H9 (cell line): ENCODE data around the gene SCRG1. TPM values are rescaled to one million over a fixed set of nuclear protein-coding genes. Genes with fewer than 3 reads are reported as not detected.

Experiments
- DNase-seq: peaks from one replicate; pipeline ENCODE4 v3.0.0-alpha.2; 2017
- H2AFZ ChIP-seq: one replicate; pipeline ENCODE4 v1.6.1; 2013; ENCODE audit warnings: mild to moderate bottlenecking, low read length, control low read depth, moderate library complexity
- H2AK5ac ChIP-seq: 2 replicates; pipeline ENCODE4 v1.6.1; 2013; ENCODE audit warnings: low read length, control low read depth, mixed read lengths; ENCODE audit not compliant: insufficient read length
- H2BK120ac ChIP-seq: one replicate; pipeline ENCODE4 v1.6.1; 2013; ENCODE audit warnings: low read depth, mild to moderate bottlenecking, low read length, control low read depth, inconsistent platforms; ENCODE audit not compliant: poor library complexity, severe bottlenecking
- H2BK12ac ChIP-seq: 2 replicates; pipeline ENCODE4 v1.6.1; 2013; ENCODE audit warnings: low read length, control low read depth, mixed read lengths, low read depth; ENCODE audit not compliant: insufficient read length
- H2BK15ac ChIP-seq: 2 replicates; pipeline ENCODE4 v1.6.1; 2013; ENCODE audit warnings: low read depth, low read length, control low read depth
- H2BK20ac ChIP-seq: one replicate; pipeline ENCODE4 v1.6.1; 2013; ENCODE audit warnings: low read depth, mild to moderate bottlenecking, low read length, control low read depth, inconsistent platforms; ENCODE audit not compliant: poor library complexity, severe bottlenecking
- H2BK5ac ChIP-seq: 2 replicates; pipeline ENCODE4 v1.6.1; 2013; ENCODE audit warnings: low read length, control low read depth, mixed read lengths; ENCODE audit not compliant: insufficient read length
- H3K14ac ChIP-seq: 2 replicates; pipeline ENCODE4 v1.6.1; 2013; ENCODE audit warnings: low read length, control low read depth; ENCODE audit not compliant: insufficient read depth
- H3K18ac ChIP-seq: 2 replicates; pipeline ENCODE4 v1.6.1; 2013; ENCODE audit warnings: low read depth, mild to moderate bottlenecking, mixed read lengths, low read length, control low read depth; ENCODE audit not compliant: insufficient read length
- H3K23ac ChIP-seq: 2 replicates; pipeline ENCODE4 v1.6.1; 2013; ENCODE audit warnings: low read length, control low read depth, mixed read lengths, low read depth; ENCODE audit not compliant: insufficient read length
- H3K23me2 ChIP-seq: 2 replicates; pipeline ENCODE4 v1.6.1; 2013; ENCODE audit warnings: low read depth, mild to moderate bottlenecking, mixed read lengths, low read length, control low read depth; ENCODE audit not compliant: insufficient read length, poor library complexity, severe bottlenecking
- H3K27ac ChIP-seq: 2 replicates; pipeline ENCODE4 v1.5.1; 2013; ENCODE audit warnings: low read length, control low read depth, mixed read lengths, low read depth; ENCODE audit not compliant: insufficient read length
- H3K27me3 ChIP-seq: 2 replicates; pipeline ENCODE4 v1.6.1; 2013; ENCODE audit warnings: low read length, control low read depth, inconsistent platforms; ENCODE audit not compliant: insufficient read depth
- H3K4ac ChIP-seq: 2 replicates; pipeline ENCODE4 v1.6.1; 2013; ENCODE audit warnings: low read depth, mild to moderate bottlenecking, control low read depth, inconsistent platforms, low read length, moderate library complexity
- H3K4me1 ChIP-seq: 2 replicates; pipeline ENCODE4 v1.6.1; 2013; ENCODE audit warnings: low read length, control low read depth, inconsistent platforms; ENCODE audit not compliant: insufficient read depth
- H3K4me2 ChIP-seq: 2 replicates; pipeline ENCODE4 v1.6.1; 2013; ENCODE audit warnings: low read length, control low read depth, mixed read lengths; ENCODE audit not compliant: insufficient read length, insufficient read depth
- H3K56ac ChIP-seq: 2 replicates; pipeline ENCODE4 v1.6.1; 2013; ENCODE audit warnings: low read depth, mild to moderate bottlenecking, mixed read lengths, low read length, control low read depth; ENCODE audit not compliant: insufficient read length
- H3K79me1 ChIP-seq: 2 replicates; pipeline ENCODE4 v1.6.1; 2013; ENCODE audit warnings: low read depth, mild to moderate bottlenecking, moderate library complexity, low read length, control low read depth, inconsistent platforms; ENCODE audit not compliant: insufficient read depth, poor library complexity, severe bottlenecking
- H3K79me2 ChIP-seq: 2 replicates; pipeline ENCODE4 v1.6.1; 2013; ENCODE audit warnings: low read length, control low read depth, inconsistent platforms; ENCODE audit not compliant: insufficient read depth
- H3K9ac ChIP-seq: 2 replicates; pipeline ENCODE4 v1.6.1; 2013; ENCODE audit warnings: low read length, control low read depth, mixed read lengths; ENCODE audit not compliant: insufficient read length; ENCODE audit errors: extremely low read depth
- H3K9me3 ChIP-seq: one replicate; pipeline ENCODE4 v1.6.1; 2013; ENCODE audit warnings: low read depth, low read length, inconsistent platforms; ENCODE audit not compliant: control insufficient read depth
- H3T11ph ChIP-seq: one replicate; pipeline ENCODE4 v1.6.1; 2013; ENCODE audit warnings: mild to moderate bottlenecking, low read length, control low read depth, inconsistent platforms
- H4K20me1 ChIP-seq: one replicate; pipeline ENCODE4 v1.6.1; 2013; ENCODE audit not compliant: control insufficient read depth, insufficient read length, insufficient read depth
- H4K5ac ChIP-seq: 2 replicates; pipeline ENCODE4 v1.6.1; 2013; ENCODE audit warnings: low read depth, mild to moderate bottlenecking, mixed read lengths, low read length, control low read depth; ENCODE audit not compliant: insufficient read length
- H4K8ac ChIP-seq: replicated peaks from 2 replicates; pipeline ENCODE4 v1.6.1; 2013; ENCODE audit warnings: low read length, control low read depth, mixed read lengths, low read depth; ENCODE audit not compliant: insufficient read length
- H4K91ac ChIP-seq: 2 replicates; pipeline ENCODE4 v1.6.1; 2013; ENCODE audit warnings: low read depth, mild to moderate bottlenecking, moderate library complexity, mixed read lengths, low read length, control low read depth; ENCODE audit not compliant: insufficient read length
- H3K27ac Mint-ChIP-seq, 3 experiments: 2 replicates in 2 of 3; 3 replicates in 1 of 3; pipeline ENCODE4 v1.8.0; 2020 to 2021; ENCODE audit warnings: mixed read lengths in 3 of 3, mild to moderate bottlenecking in 1 of 3, moderate library complexity in 1 of 3
- H3K27me3 Mint-ChIP-seq: 2 replicates; pipeline ENCODE4 v1.8.0; 2021; ENCODE audit warnings: low read depth, mild to moderate bottlenecking, moderate library complexity, mixed read lengths
- H3K36me3 Mint-ChIP-seq, 3 experiments: 2 replicates in 2 of 3; 3 replicates in 1 of 3; pipeline ENCODE4 v1.8.0; 2020 to 2021; ENCODE audit warnings: low read depth in 3 of 3, mixed read lengths in 3 of 3; ENCODE audit not compliant: insufficient read depth in 1 of 3
- H3K4me1 Mint-ChIP-seq, 2 experiments: 2 replicates each; pipeline ENCODE4 v1.8.0; 2020; ENCODE audit warnings: mixed read lengths in 2 of 2
- H3K4me3 Mint-ChIP-seq, 2 experiments: 2 replicates in 1 of 2; 3 replicates in 1 of 2; pipeline ENCODE4 v1.8.0; 2020 to 2021; ENCODE audit warnings: mild to moderate bottlenecking in 2 of 2, mixed read lengths in 2 of 2, moderate library complexity in 1 of 2
- H3K9me3 Mint-ChIP-seq, 2 experiments: 2 replicates in 1 of 2; 3 replicates in 1 of 2; pipeline ENCODE4 v1.8.0; 2020; ENCODE audit warnings: mild to moderate bottlenecking in 2 of 2, mixed read lengths in 2 of 2, moderate library complexity in 1 of 2
- WGBS: extraction: QIAGEN DNeasy Blood & Tissue Kit; methylation state at CpG from one replicate; pipeline ENCODE4 v1.1.7; 2013; ENCODE audit warnings: missing lambda C conversion rate, low lambda C conversion rate, mixed read lengths; ENCODE audit not compliant: insufficient read length; ENCODE audit errors: extremely low coverage; 5-methylcytosine and 5-hydroxymethylcytosine counted together
- total RNA-seq: library from RNA; stranded (reverse); gene quantifications from 2 replicates; pipeline ENCODE4 v1.2.1, GENCODE V29; 2021
- TF ChIP-seq, protein P1 (sequence below): fragments of 200-600 bp; sonication (generic); conservative IDR thresholded peaks from 3 replicates; pipeline ENCODE4 v1.8.0; 2021; ENCODE audit warnings: antibody characterized with exemption, mild to moderate bottlenecking

SCRG1 gene
- total RNA-seq, 1 experiment from 2014 or later: not detected

DNA sequence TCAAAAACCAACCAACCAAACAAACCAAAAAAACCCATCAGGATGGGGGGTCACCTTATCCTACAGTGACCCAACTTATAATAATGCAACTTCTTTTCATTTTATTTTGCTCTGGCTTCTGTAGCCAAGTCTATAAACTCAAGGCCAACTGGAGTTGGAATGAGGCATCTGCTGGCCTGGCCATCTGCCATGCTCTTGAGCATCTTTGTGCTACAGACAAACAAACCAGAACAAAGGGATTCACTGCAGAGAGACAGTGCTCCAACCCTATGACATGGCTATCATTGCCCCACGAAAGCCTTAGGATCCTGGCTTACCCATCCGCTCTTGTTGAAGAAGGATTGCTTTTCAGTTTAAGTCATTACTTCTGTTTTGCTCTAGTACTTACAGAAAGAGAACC is 49.2 kb upstream of the SCRG1 start:
- Histone ChIP-seq H2BK15ac (no peak overlapping the region), H3K18ac (no peak overlapping the region), H2BK120ac (no peak overlapping the region), H2AFZ (no peak overlapping the region), H4K8ac (no peak overlapping the region), H2BK20ac (no peak overlapping the region), H3K56ac (no peak overlapping the region), H3K23me2 (no peaks in the 10 kb centered on the region), H2BK5ac (no peak overlapping the region), H3K4me1 (no peaks in the 10 kb centered on the region), H3K4me2 (no peak overlapping the region), H3K79me1 (no peaks in the 10 kb centered on the region), H3K9me3 (no peaks in the 10 kb centered on the region), H3K23ac (no peak overlapping the region), H3K14ac (no peak overlapping the region), H3K4ac (no peak overlapping the region), H3K27me3 (no peaks in the 10 kb centered on the region), H2BK12ac (no peak overlapping the region), H3K9ac (no peak overlapping the region), H4K20me1 (no peaks in the 10 kb centered on the region), H2AK5ac (no peak overlapping the region), H4K5ac (no peak overlapping the region), H3T11ph (no peak overlapping the region), H4K91ac (no peak overlapping the region), H3K27ac (no peak overlapping the region), H3K79me2 (no peaks in the 10 kb centered on the region)
- H3K4me3 Mint-ChIP-seq: no peak overlapping the region
- H3K4me1 Mint-ChIP-seq: no peaks in the 10 kb centered on the region
- no CpG with 5 or more reads among the region's 2 CpGs for WGBS
- no peak for DNase-seq
- TF ChIP-seq, protein P1, sequence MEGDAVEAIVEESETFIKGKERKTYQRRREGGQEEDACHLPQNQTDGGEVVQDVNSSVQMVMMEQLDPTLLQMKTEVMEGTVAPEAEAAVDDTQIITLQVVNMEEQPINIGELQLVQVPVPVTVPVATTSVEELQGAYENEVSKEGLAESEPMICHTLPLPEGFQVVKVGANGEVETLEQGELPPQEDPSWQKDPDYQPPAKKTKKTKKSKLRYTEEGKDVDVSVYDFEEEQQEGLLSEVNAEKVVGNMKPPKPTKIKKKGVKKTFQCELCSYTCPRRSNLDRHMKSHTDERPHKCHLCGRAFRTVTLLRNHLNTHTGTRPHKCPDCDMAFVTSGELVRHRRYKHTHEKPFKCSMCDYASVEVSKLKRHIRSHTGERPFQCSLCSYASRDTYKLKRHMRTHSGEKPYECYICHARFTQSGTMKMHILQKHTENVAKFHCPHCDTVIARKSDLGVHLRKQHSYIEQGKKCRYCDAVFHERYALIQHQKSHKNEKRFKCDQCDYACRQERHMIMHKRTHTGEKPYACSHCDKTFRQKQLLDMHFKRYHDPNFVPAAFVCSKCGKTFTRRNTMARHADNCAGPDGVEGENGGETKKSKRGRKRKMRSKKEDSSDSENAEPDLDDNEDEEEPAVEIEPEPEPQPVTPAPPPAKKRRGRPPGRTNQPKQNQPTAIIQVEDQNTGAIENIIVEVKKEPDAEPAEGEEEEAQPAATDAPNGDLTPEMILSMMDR: no peak
- H3K36me3 Mint-ChIP-seq: no peaks in the 10 kb centered on the region
- H3K27me3 Mint-ChIP-seq: no peaks in the 10 kb centered on the region
- H3K9me3 Mint-ChIP-seq: no peaks in the 10 kb centered on the region
- no peak overlapping the region for H3K27ac Mint-ChIP-seq
